ENCODE data around the gene SRCAP.
"Not testable (repeated sequence)": the region's sequence is repeated elsewhere in the genome, so short reads cannot be mapped to it uniquely, and the experiment has no call there.

SRCAP gene

GRCh38 chr16:30698139-30698815, 694 bp upstream of the SRCAP start:
- DNase-seq (ENCODE audit: low read depth in 2 of 2) = peak; percentile 97 to 98

GRCh38 chr16:30699615-30700099, 686 bp downstream of the SRCAP start:
- DNase-seq (ENCODE audit: low read depth in 2 of 2) = no peak

GRCh38 chr16:30700491-30700890, 1.5 kb downstream of the SRCAP start:
- DNase-seq (ENCODE audit: low read depth in 2 of 2) = no peak

GRCh38 chr16:30700971-30701370, 2.0 kb downstream of the SRCAP start:
- DNase-seq (ENCODE audit: low read depth in 2 of 2) = no peak

- DNase-seq (ENCODE audit: low read depth in 2 of 2) = not testable (repeated sequence)
Observed at GRCh38 chr16:30703071-30703470, 4.1 kb downstream of the SRCAP start.

- no peak for DNase-seq (ENCODE audit: low read depth in 2 of 2)
Observed at GRCh38 chr16:30703971-30704370, 5.0 kb downstream of the SRCAP start.

- no peak for DNase-seq (ENCODE audit: low read depth in 2 of 2)
Observed at GRCh38 chr16:30706046-30706445, 7.1 kb downstream of the SRCAP start.

- no peak for DNase-seq (ENCODE audit: low read depth in 2 of 2)
Observed at GRCh38 chr16:30710971-30711370, 12.0 kb downstream of the SRCAP start.

- no peak for DNase-seq (ENCODE audit: low read depth in 2 of 2)
Observed at GRCh38 chr16:30711712-30712111, 12.7 kb downstream of the SRCAP start.

GRCh38 chr16:30715750-30716445, 16.9 kb downstream of the SRCAP start:
- DNase-seq (ENCODE audit: low read depth in 2 of 2) = peak in 1 of 2 donors; percentile 15

- no peak for DNase-seq (ENCODE audit: low read depth in 2 of 2)
Observed at GRCh38 chr16:30720086-30720485, 21.1 kb downstream of the SRCAP start.

GRCh38 chr16:30720694-30721093, 21.7 kb downstream of the SRCAP start:
- no peak for DNase-seq (ENCODE audit: low read depth in 2 of 2)

- DNase-seq (ENCODE audit: low read depth in 2 of 2) = no peak
Observed at GRCh38 chr16:30721167-30721566, 22.2 kb downstream of the SRCAP start.

- DNase-seq (ENCODE audit: low read depth in 2 of 2) = no peak
Observed at GRCh38 chr16:30721606-30722005, 22.6 kb downstream of the SRCAP start.

- DNase-seq (ENCODE audit: low read depth in 2 of 2) = no peak
Observed at GRCh38 chr16:30722443-30722842, 23.5 kb downstream of the SRCAP start.

GRCh38 chr16:30722916-30723315, 23.9 kb downstream of the SRCAP start:
- DNase-seq (ENCODE audit: low read depth in 2 of 2) = no peak

- DNase-seq (ENCODE audit: low read depth in 2 of 2) = no peak
Observed at GRCh38 chr16:30723725-30724355, 24.9 kb downstream of the SRCAP start.

GRCh38 chr16:30724641-30725417, 25.9 kb downstream of the SRCAP start:
- DNase-seq (ENCODE audit: low read depth in 2 of 2) = no peak

- no peak for DNase-seq (ENCODE audit: low read depth in 2 of 2)
Observed at GRCh38 chr16:30725418-30725792, 26.4 kb downstream of the SRCAP start.

- no peak for DNase-seq (ENCODE audit: low read depth in 2 of 2)
Observed at GRCh38 chr16:30728321-30728720, 29.4 kb downstream of the SRCAP start.

GRCh38 chr16:30728899-30729672, 30.1 kb downstream of the SRCAP start:
- no peak for DNase-seq (ENCODE audit: low read depth in 2 of 2)
